ENCODE measurements around the gene STIP1. TPM values are rescaled to one million over a fixed set of nuclear protein-coding genes. Genes with fewer than 3 reads are reported as not detected.

STIP1 gene
- total RNA-seq, 4 donors from 2014 or later = 53.3 to 109 (median 79.8) TPM

DNA sequence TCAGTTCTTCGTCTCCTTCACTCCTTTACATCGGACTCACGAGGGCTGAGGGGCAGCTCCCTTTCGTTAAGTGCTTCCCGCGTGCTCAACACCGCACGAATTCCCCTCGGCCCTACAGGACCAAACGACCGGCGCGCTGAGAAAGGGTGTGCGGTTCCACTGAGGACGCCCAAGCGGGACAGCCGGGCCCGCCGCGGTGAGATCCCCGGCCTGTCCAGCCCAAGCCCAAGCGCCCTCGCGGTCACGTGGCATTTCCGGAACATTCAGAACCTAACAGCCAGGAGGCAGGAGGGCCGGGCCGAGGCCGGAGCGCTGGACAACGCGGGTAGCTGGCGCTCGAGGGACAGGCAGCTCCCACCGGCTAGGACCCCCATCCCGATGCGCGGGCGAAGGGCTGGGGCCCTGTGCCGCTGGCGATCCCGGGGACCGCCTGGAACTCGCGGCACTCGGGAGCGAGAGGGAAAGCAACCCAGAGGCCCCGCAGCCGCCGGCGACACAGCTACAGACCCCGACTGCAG is 737 bp upstream of the STIP1 start:
- Histone ChIP-seq H3K27me3 (no peaks in the 10 kb centered on the region), H3K9me3 (no peaks in the 10 kb centered on the region), H3K4me3 (peak overlapping the region; percentile 51 to 77 (median 70)), H3K36me3 (no peaks in the 10 kb centered on the region), H3K4me1 (peaks cover 0 to 47% (median 37%) of the 10 kb centered on the region in 4 donors), H3K27ac (peak overlapping the region; percentile 90 to 99 (median 95))
- TF ChIP-seq EP300 (IDR thresholded peaks at IDR 0.05) = peak; percentile 29 to 98
- TF ChIP-seq, protein P1, sequence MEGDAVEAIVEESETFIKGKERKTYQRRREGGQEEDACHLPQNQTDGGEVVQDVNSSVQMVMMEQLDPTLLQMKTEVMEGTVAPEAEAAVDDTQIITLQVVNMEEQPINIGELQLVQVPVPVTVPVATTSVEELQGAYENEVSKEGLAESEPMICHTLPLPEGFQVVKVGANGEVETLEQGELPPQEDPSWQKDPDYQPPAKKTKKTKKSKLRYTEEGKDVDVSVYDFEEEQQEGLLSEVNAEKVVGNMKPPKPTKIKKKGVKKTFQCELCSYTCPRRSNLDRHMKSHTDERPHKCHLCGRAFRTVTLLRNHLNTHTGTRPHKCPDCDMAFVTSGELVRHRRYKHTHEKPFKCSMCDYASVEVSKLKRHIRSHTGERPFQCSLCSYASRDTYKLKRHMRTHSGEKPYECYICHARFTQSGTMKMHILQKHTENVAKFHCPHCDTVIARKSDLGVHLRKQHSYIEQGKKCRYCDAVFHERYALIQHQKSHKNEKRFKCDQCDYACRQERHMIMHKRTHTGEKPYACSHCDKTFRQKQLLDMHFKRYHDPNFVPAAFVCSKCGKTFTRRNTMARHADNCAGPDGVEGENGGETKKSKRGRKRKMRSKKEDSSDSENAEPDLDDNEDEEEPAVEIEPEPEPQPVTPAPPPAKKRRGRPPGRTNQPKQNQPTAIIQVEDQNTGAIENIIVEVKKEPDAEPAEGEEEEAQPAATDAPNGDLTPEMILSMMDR (IDR thresholded peaks at IDR 0.05) = peak; percentile 30 to 81 (median 42)
- peak; percentile 99 for TF ChIP-seq POLR2A (IDR thresholded peaks at IDR 0.05)
- 0 to 4% methylated on average over 15 to 35 of the region's 52 CpGs for WGBS, 2 donors
- peak; percentile 78 to 80 for DNase-seq (ENCODE audit: low spot score in 2 of 2)

DNA sequence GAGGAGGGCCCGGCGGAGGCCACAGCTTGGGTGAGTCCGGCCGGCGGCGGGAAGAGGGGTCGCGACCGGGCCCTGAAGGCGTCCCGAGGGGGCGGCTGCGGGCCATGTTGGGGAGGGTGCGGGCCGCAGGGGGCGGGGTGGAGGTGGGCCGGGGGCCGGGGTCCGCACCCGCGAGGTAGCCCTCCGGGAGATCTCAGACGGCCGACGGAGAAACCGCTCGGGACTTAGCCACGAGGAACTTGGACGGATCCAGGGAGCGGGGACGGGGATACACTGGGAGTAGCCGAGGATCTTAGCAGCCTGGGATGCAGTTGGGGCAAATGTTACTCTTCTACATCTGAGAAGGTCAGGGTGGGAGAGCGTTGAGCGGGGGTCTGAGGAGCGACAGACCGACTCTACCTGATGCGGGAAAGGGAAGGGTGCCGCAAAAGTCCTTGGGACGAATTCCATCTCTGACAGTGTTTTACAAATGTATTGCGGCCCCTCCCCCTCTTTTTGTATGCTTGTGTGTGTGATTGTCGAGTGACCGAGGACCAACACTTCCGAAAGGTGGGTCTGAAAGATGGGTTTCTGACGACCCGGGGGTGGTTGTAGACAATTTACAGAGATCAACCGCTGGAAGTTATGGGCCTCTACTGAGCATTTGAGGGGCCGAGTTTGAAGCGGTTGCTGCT is 658 bp downstream of the STIP1 start:
- H3K27me3 ChIP-seq = no peaks in the 10 kb centered on the region
- H3K36me3 ChIP-seq = no peaks in the 10 kb centered on the region
- H3K4me1 ChIP-seq = peaks cover 0 to 40% (median 26%) of the 10 kb centered on the region in 4 donors
- no peaks in the 10 kb centered on the region for H3K9me3 ChIP-seq
- no peak overlapping the region for H3K27ac ChIP-seq
- H3K4me3 ChIP-seq = no peak overlapping the region
- no peak for DNase-seq (ENCODE audit: low spot score in 2 of 2)
- TF ChIP-seq EP300 (IDR thresholded peaks at IDR 0.05) = no peak
- no peak for TF ChIP-seq POLR2A (IDR thresholded peaks at IDR 0.05)
- TF ChIP-seq, protein P1 (IDR thresholded peaks at IDR 0.05) = no peak
- 1% methylated on average over 20 to 26 of the region's 48 CpGs for WGBS, 2 donors

DNA sequence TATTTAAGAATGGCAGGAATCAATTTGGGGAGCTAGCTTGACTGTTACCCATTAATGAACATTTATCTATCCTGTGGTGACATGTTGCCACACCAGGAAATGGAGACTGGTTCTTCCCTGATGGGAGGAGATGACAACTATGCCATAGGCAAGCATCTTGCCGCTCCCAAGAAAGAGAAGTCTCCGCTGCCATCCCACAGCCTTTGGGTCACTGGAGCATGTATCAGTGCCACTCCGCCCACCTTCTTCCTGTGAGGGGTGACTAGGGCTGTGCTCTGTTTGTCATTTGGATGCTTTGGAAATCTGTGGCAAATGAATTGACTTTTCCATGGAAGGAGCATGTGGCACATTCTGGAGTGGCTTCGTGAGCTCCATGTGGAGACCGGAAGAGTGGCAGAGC is 6.5 kb downstream of the STIP1 start:
- Histone ChIP-seq H3K36me3 (peaks cover 4 to 54% (median 14%) of the 10 kb centered on the region in 3 donors), H3K4me1 (peaks cover 0 to 10% (median 2%) of the 10 kb centered on the region in 4 donors), H3K4me3 (no peak overlapping the region), H3K27ac (no peak overlapping the region), H3K27me3 (no peaks in the 10 kb centered on the region), H3K9me3 (no peaks in the 10 kb centered on the region)
- DNase-seq (ENCODE audit: low spot score in 2 of 2) = no peak
- TF ChIP-seq EP300 (IDR thresholded peaks at IDR 0.05) = no peak
- no peak for TF ChIP-seq POLR2A (IDR thresholded peaks at IDR 0.05)
- TF ChIP-seq, protein P1 (IDR thresholded peaks at IDR 0.05) = no peak
- 91 to 93% methylated on average over 5 of the region's 5 CpGs for WGBS, 2 donors

DNA sequence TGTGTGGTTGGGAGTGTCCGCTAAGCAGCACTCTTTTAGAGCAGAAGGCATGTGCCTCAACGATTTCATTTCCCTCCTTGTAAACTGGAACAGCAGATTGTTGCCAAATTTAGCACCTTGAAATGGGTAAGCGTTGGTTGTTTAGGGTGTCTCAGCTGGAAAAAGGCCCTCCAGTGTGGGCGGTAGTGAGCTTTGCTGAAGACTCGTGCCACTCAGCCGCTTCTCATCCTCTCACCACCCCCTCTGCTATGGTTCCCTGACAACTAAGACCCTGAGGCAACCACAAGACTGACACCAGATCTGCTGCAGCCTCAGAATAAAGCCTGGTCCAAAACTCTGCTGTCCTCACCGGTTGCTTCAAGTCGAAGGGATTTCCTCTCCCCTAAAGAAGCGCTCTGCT is 10.7 kb downstream of the STIP1 start:
- Histone ChIP-seq H3K4me1 (no peaks in the 10 kb centered on the region), H3K27me3 (no peaks in the 10 kb centered on the region), H3K9me3 (no peaks in the 10 kb centered on the region), H3K4me3 (no peak overlapping the region), H3K27ac (no peak overlapping the region), H3K36me3 (peaks cover 9 to 95% (median 26%) of the 10 kb centered on the region in 3 donors)
- WGBS, 2 donors = 81 to 86% methylated on average over 9 of the region's 9 CpGs
- TF ChIP-seq, protein P1 (IDR thresholded peaks at IDR 0.05) = no peak
- TF ChIP-seq EP300 (IDR thresholded peaks at IDR 0.05) (no peak), POLR2A (IDR thresholded peaks at IDR 0.05) (no peak)
- DNase-seq (ENCODE audit: low spot score in 2 of 2) = no peak

DNA sequence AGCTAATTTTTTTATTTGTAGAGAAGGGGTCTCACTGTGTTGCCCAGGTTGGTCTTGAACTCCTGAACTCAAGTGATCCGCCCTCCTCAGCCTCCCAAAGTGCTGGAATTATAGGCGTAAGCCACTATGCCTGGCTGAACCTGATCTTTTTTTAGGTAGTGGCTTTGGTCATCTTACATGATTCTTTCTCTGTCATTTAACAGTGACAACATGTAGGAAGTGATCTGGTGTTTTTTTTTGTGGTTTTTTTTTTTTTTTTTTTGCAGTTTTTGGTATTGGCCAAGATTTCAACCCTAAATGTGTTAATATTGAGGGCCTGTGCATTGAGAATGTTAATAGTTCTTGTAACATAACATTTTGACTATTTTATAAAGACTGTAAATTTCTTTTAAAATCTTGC is 12.5 kb downstream of the STIP1 start:
- H3K36me3 ChIP-seq = peaks cover 9 to 99% (median 37%) of the 10 kb centered on the region in 3 donors
- 93 to 100% methylated on average over 2 of the region's 2 CpGs for WGBS, 2 donors
- H3K4me1 ChIP-seq = no peaks in the 10 kb centered on the region
- H3K4me3 ChIP-seq = no peak overlapping the region
- DNase-seq (ENCODE audit: low spot score in 2 of 2) = no peak
- H3K27ac ChIP-seq = no peak overlapping the region
- no peaks in the 10 kb centered on the region for H3K27me3 ChIP-seq
- H3K9me3 ChIP-seq = no peaks in the 10 kb centered on the region
- TF ChIP-seq, protein P1 (IDR thresholded peaks at IDR 0.05) = no peak
- TF ChIP-seq EP300 (IDR thresholded peaks at IDR 0.05) = no peak
- TF ChIP-seq POLR2A (IDR thresholded peaks at IDR 0.05) = no peak

All from tibial nerve (tissue), 4 donors.